ENCODE data around the gene TARBP2. TPM values are rescaled to one million over a fixed set of nuclear protein-coding genes. Genes with fewer than 3 reads are reported as not detected.

Gene TARBP2
- total and polyA plus RNA-seq, 9 donors: 24.0 to 31.6 (median 26.2) TPM

- Histone ChIP-seq H3K4me3 (ENCODE audit: low read length) (peak overlapping the region; percentile 61), H3K4me1 (ENCODE audit: control insufficient read depth, insufficient read depth, low read length) (peaks cover 42% of the 10 kb centered on the region), H3K9me3 (replicated peaks; ENCODE audit: control insufficient read depth, low read depth, low read length) (no peaks in the 10 kb centered on the region), H3K36me3 (ENCODE audit: control insufficient read depth, insufficient read depth, low read length) (no peaks in the 10 kb centered on the region), H3K27ac (ENCODE audit: low read length) (peak overlapping the region; percentile 98), H3K27me3 (ENCODE audit: control insufficient read depth, insufficient read depth, low read length) (no peaks in the 10 kb centered on the region)
- DNase-seq: no peak
- WGBS (ENCODE audit: insufficient coverage): 10% methylated on average over 2 of the region's 11 CpGs
Measured at GRCh38 chr12:53493610-53494391, 7.3 kb upstream of the TARBP2 start.

GRCh38 chr12:53495903-53496751 is 5.0 kb upstream of the TARBP2 start:
- H3K36me3 ChIP-seq (ENCODE audit: control insufficient read depth, insufficient read depth, low read length): no peaks in the 10 kb centered on the region
- no CpG with 5 or more reads among the region's 5 CpGs for WGBS (ENCODE audit: insufficient coverage)
- peaks cover 54% of the 10 kb centered on the region for H3K4me1 ChIP-seq (ENCODE audit: control insufficient read depth, insufficient read depth, low read length)
- H3K27ac ChIP-seq (ENCODE audit: low read length): peak overlapping the region; percentile 83
- peak; percentile 94 for DNase-seq
- no peaks in the 10 kb centered on the region for H3K27me3 ChIP-seq (ENCODE audit: control insufficient read depth, insufficient read depth, low read length)
- H3K4me3 ChIP-seq (ENCODE audit: low read length): peak overlapping the region; percentile 4
- H3K9me3 ChIP-seq (replicated peaks; ENCODE audit: control insufficient read depth, low read depth, low read length): no peaks in the 10 kb centered on the region

- no CpG with 5 or more reads among the region's 1 CpG for WGBS (ENCODE audit: insufficient coverage)
- Histone ChIP-seq H3K27ac (ENCODE audit: low read length) (peak overlapping the region; percentile 83), H3K4me3 (ENCODE audit: low read length) (peak overlapping the region; percentile 4)
Measured at GRCh38 chr12:53496752-53497032, 4.4 kb upstream of the TARBP2 start.

GRCh38 chr12:53497461-53497860 is 3.6 kb upstream of the TARBP2 start:
- no peaks in the 10 kb centered on the region for H3K27me3 ChIP-seq (ENCODE audit: control insufficient read depth, insufficient read depth, low read length)
- H3K9me3 ChIP-seq (replicated peaks; ENCODE audit: control insufficient read depth, low read depth, low read length): no peaks in the 10 kb centered on the region
- no peaks in the 10 kb centered on the region for H3K36me3 ChIP-seq (ENCODE audit: control insufficient read depth, insufficient read depth, low read length)
- H3K27ac ChIP-seq (ENCODE audit: low read length): no peak overlapping the region
- H3K4me3 ChIP-seq (ENCODE audit: low read length): no peak overlapping the region
- H3K4me1 ChIP-seq (ENCODE audit: control insufficient read depth, insufficient read depth, low read length): peaks cover 59% of the 10 kb centered on the region
- WGBS (ENCODE audit: insufficient coverage): no CpG with 5 or more reads among the region's 3 CpGs
- DNase-seq: no peak

More at GRCh38 chr12:53496752-53497032, 4.4 kb upstream of the TARBP2 start:
- H3K4me1 ChIP-seq (ENCODE audit: control insufficient read depth, insufficient read depth, low read length): peaks cover 58% of the 10 kb centered on the region
- no peaks in the 10 kb centered on the region for H3K9me3 ChIP-seq (replicated peaks; ENCODE audit: control insufficient read depth, low read depth, low read length)
- H3K27me3 ChIP-seq (ENCODE audit: control insufficient read depth, insufficient read depth, low read length): no peaks in the 10 kb centered on the region
- no peaks in the 10 kb centered on the region for H3K36me3 ChIP-seq (ENCODE audit: control insufficient read depth, insufficient read depth, low read length)
- no peak for DNase-seq

- peak overlapping the region; percentile 1 for H3K4me3 ChIP-seq (ENCODE audit: low read length)
- DNase-seq: no peak
- peaks cover 60% of the 10 kb centered on the region for H3K4me1 ChIP-seq (ENCODE audit: control insufficient read depth, insufficient read depth, low read length)
- peaks cover 6% of the 10 kb centered on the region for H3K36me3 ChIP-seq (ENCODE audit: control insufficient read depth, insufficient read depth, low read length)
- no peak overlapping the region for H3K27ac ChIP-seq (ENCODE audit: low read length)
- no peaks in the 10 kb centered on the region for H3K9me3 ChIP-seq (replicated peaks; ENCODE audit: control insufficient read depth, low read depth, low read length)
- whole genome bisulfite sequencing (ENCODE audit: insufficient coverage): 100% methylated on average over 1 of the region's 2 CpGs
- H3K27me3 ChIP-seq (ENCODE audit: control insufficient read depth, insufficient read depth, low read length): no peaks in the 10 kb centered on the region
Measured at GRCh38 chr12:53498235-53498630, 2.9 kb upstream of the TARBP2 start.

- Histone ChIP-seq H3K27me3 (ENCODE audit: control insufficient read depth, insufficient read depth, low read length) (no peaks in the 10 kb centered on the region), H3K9me3 (replicated peaks; ENCODE audit: control insufficient read depth, low read depth, low read length) (no peaks in the 10 kb centered on the region), H3K36me3 (ENCODE audit: control insufficient read depth, insufficient read depth, low read length) (peaks cover 18% of the 10 kb centered on the region), H3K4me3 (ENCODE audit: low read length) (peak within 1 kb of the TSS; percentile 73), H3K4me1 (ENCODE audit: control insufficient read depth, insufficient read depth, low read length) (peaks cover 48% of the 10 kb centered on the region), H3K27ac (ENCODE audit: low read length) (peak within 1 kb of the TSS; percentile 94)
- under 1% methylated on average over 38 of the region's 51 CpGs for WGBS (ENCODE audit: insufficient coverage)
- peak; percentile 84 for DNase-seq
Measured at GRCh38 chr12:53499266-53500141, 1.6 kb upstream of the TARBP2 start, which contains the start of gene MAP3K12. Gene MAP3K12 (minus strand): TSS chr12:53499458. CDS start chr12:53487391, 12,067 bp downstream.

- Histone ChIP-seq H3K27ac (ENCODE audit: low read length) (peak overlapping the region; percentile 94), H3K36me3 (ENCODE audit: control insufficient read depth, insufficient read depth, low read length) (peaks cover 26% of the 10 kb centered on the region), H3K4me3 (ENCODE audit: low read length) (peak overlapping the region; percentile 73), H3K4me1 (ENCODE audit: control insufficient read depth, insufficient read depth, low read length) (peaks cover 51% of the 10 kb centered on the region), H3K27me3 (ENCODE audit: control insufficient read depth, insufficient read depth, low read length) (no peaks in the 10 kb centered on the region), H3K9me3 (replicated peaks; ENCODE audit: control insufficient read depth, low read depth, low read length) (no peaks in the 10 kb centered on the region)
- 4% methylated on average over 13 of the region's 17 CpGs for WGBS (ENCODE audit: insufficient coverage)
- DNase-seq: peak; percentile 84
Measured at GRCh38 chr12:53500142-53500775, 824 bp upstream of the TARBP2 start.

GRCh38 chr12:53501615-53502181 is 615 bp downstream of the TARBP2 start:
- Histone ChIP-seq H3K27ac (ENCODE audit: low read length) (peak overlapping the region; percentile 94), H3K9me3 (replicated peaks; ENCODE audit: control insufficient read depth, low read depth, low read length) (no peaks in the 10 kb centered on the region), H3K4me3 (ENCODE audit: low read length) (peak overlapping the region; percentile 73), H3K27me3 (ENCODE audit: control insufficient read depth, insufficient read depth, low read length) (no peaks in the 10 kb centered on the region), H3K36me3 (ENCODE audit: control insufficient read depth, insufficient read depth, low read length) (peaks cover 40% of the 10 kb centered on the region), H3K4me1 (ENCODE audit: control insufficient read depth, insufficient read depth, low read length) (peaks cover 39% of the 10 kb centered on the region)
- 77% methylated on average over 6 of the region's 10 CpGs for WGBS (ENCODE audit: insufficient coverage)
- no peak for DNase-seq

- no CpG with 5 or more reads among the region's 9 CpGs for WGBS (ENCODE audit: insufficient coverage)
- DNase-seq: no peak
- Histone ChIP-seq H3K27ac (ENCODE audit: low read length) (peak overlapping the region; percentile 94), H3K4me3 (ENCODE audit: low read length) (no peak overlapping the region), H3K36me3 (ENCODE audit: control insufficient read depth, insufficient read depth, low read length) (peaks cover 47% of the 10 kb centered on the region), H3K4me1 (ENCODE audit: control insufficient read depth, insufficient read depth, low read length) (peaks cover 38% of the 10 kb centered on the region), H3K27me3 (ENCODE audit: control insufficient read depth, insufficient read depth, low read length) (no peaks in the 10 kb centered on the region), H3K9me3 (replicated peaks; ENCODE audit: control insufficient read depth, low read depth, low read length) (no peaks in the 10 kb centered on the region)
Measured at GRCh38 chr12:53502331-53502730, 1.2 kb downstream of the TARBP2 start.

All from muscle of leg (tissue), 11 donors.